ENCODE measurements around the gene NTN5.
"Not testable (repeated sequence)": the region's sequence is repeated elsewhere in the genome, so short reads cannot be mapped to it uniquely, and the experiment has no call there.

Gene NTN5

GRCh38 chr19:48635263-48635965 lies 37.4 kb downstream of the NTN5 start:
- CTCF ChIA-PET: no interaction called here
- H3K27ac ChIP-seq: peak overlapping the region; percentile 99
- POLR2A ChIA-PET (ENCODE audit: low non-redundant PET): no interaction called here
- DNase-seq (ENCODE audit: low spot score): peak; percentile 66
- TF ChIP-seq CTCF (conservative IDR thresholded peaks at IDR 0.05; ENCODE audit: low read depth): no peak

- ChIA-PET CTCF (no interaction called here), POLR2A (ENCODE audit: low non-redundant PET) (interaction anchor here (1.7 kb wide), 1 partner anchor 16 kb away, joined by 7 read pairs; the partner anchor contains the start of genes RPL18 and SPHK2)
- H3K27ac ChIP-seq: peak overlapping the region; percentile 99
- no peak for TF ChIP-seq CTCF (conservative IDR thresholded peaks at IDR 0.05; ENCODE audit: low read depth)
- peak; percentile 90 for DNase-seq (ENCODE audit: low spot score)
These were observed 38.2 kb downstream of the NTN5 start for GRCh38 chr19:48634424-48635262.

GRCh38 chr19:48634036-48634342 lies 38.8 kb downstream of the NTN5 start:
- CTCF ChIA-PET: no interaction called here
- H3K27ac ChIP-seq: peak overlapping the region; percentile 99
- POLR2A ChIA-PET (ENCODE audit: low non-redundant PET): interaction anchor here (1.7 kb wide), 1 partner anchor 15 kb away, joined by 7 read pairs; the partner anchor contains the start of genes RPL18 and SPHK2
- no peak for DNase-seq (ENCODE audit: low spot score)
- TF ChIP-seq CTCF (conservative IDR thresholded peaks at IDR 0.05; ENCODE audit: low read depth): no peak

- DNase-seq (ENCODE audit: low spot score): no peak
- peak overlapping the region; percentile 99 for H3K27ac ChIP-seq
- no peak for TF ChIP-seq CTCF (conservative IDR thresholded peaks at IDR 0.05; ENCODE audit: low read depth)
- ChIA-PET CTCF (interaction anchor here (0.8 kb wide), 1 partner anchor 19 kb away, joined by 4 read pairs; the partner anchor contains the start of gene FAM83E), POLR2A (ENCODE audit: low non-redundant PET) (interaction anchor here (0.5 to 1.7 kb wide), 3 partner anchors 14 to 881 kb away, joined by 4 to 7 read pairs (median 5); partner anchors contain the start of genes FAM83E, RPL18 and SPHK2)
These were observed 39.4 kb downstream of the NTN5 start for GRCh38 chr19:48633148-48634035.

GRCh38 chr19:48632692-48633147 lies 40.1 kb downstream of the NTN5 start:
- no peak for DNase-seq (ENCODE audit: low spot score)
- ChIA-PET CTCF (interaction anchor here (0.8 kb wide), 1 partner anchor 18 kb away, joined by 4 read pairs; the partner anchor contains the start of gene FAM83E), POLR2A (ENCODE audit: low non-redundant PET) (interaction anchor here (0.5 to 1.7 kb wide), 3 partner anchors 14 to 882 kb away, joined by 4 to 7 read pairs (median 5); partner anchors contain the start of genes FAM83E, RPL18 and SPHK2)
- H3K27ac ChIP-seq: peak overlapping the region; percentile 99
- TF ChIP-seq CTCF (conservative IDR thresholded peaks at IDR 0.05; ENCODE audit: low read depth): no peak

- peak overlapping the region; percentile 99 for H3K27ac ChIP-seq
- POLR2A ChIA-PET (ENCODE audit: low non-redundant PET): interaction anchor here (1.2 kb wide), 1 partner anchor 17 kb away, joined by 4 read pairs; the partner anchor contains the start of gene FAM83E
- DNase-seq (ENCODE audit: low spot score): not testable (repeated sequence)
- CTCF ChIA-PET: interaction anchor here (0.8 kb wide), 1 partner anchor 17 kb away, joined by 4 read pairs; the partner anchor contains the start of gene FAM83E
These were observed 40.5 kb downstream of the NTN5 start for GRCh38 chr19:48632286-48632685.
